GM12865 (cell line): ENCODE data around the gene SPECC1L.

ENCODE experiments used
- DNase-seq: peaks from one replicate; pipeline ENCODE4 v3.0.0; 2010; ENCODE audit warnings: low read depth
- H3K4me3 ChIP-seq: 2 replicates; pipeline ENCODE4 v1.5.1; 2011; ENCODE audit warnings: mild to moderate bottlenecking, low read depth, low read length, control low read depth
- TF ChIP-seq, protein P1 (sequence below): IDR thresholded peaks from 2 replicates; pipeline ENCODE4 v1.5.1; 2011; ENCODE audit warnings: low read length, control low read depth, low read depth, inconsistent platforms; ENCODE audit not compliant: insufficient read depth; ENCODE audit errors: missing control alignments

Gene SPECC1L

GRCh38 chr22:24398409-24398808, 127.8 kb downstream of the SPECC1L start:
- TF ChIP-seq, protein P1, sequence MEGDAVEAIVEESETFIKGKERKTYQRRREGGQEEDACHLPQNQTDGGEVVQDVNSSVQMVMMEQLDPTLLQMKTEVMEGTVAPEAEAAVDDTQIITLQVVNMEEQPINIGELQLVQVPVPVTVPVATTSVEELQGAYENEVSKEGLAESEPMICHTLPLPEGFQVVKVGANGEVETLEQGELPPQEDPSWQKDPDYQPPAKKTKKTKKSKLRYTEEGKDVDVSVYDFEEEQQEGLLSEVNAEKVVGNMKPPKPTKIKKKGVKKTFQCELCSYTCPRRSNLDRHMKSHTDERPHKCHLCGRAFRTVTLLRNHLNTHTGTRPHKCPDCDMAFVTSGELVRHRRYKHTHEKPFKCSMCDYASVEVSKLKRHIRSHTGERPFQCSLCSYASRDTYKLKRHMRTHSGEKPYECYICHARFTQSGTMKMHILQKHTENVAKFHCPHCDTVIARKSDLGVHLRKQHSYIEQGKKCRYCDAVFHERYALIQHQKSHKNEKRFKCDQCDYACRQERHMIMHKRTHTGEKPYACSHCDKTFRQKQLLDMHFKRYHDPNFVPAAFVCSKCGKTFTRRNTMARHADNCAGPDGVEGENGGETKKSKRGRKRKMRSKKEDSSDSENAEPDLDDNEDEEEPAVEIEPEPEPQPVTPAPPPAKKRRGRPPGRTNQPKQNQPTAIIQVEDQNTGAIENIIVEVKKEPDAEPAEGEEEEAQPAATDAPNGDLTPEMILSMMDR: no peak

GRCh38 chr22:24400034-24400725, 129.5 kb downstream of the SPECC1L start:
- TF ChIP-seq, protein P1: no peak
- H3K4me3 ChIP-seq: peak overlapping the region; percentile 64
- peak; percentile 58 for DNase-seq

More at GRCh38 chr22:24398409-24398808, 127.8 kb downstream of the SPECC1L start:
- no peak for DNase-seq
- no peak overlapping the region for H3K4me3 ChIP-seq

GRCh38 chr22:24400726-24401596, 130.3 kb downstream of the SPECC1L start:
- H3K4me3 ChIP-seq: peak overlapping the region; percentile 64
- peak; percentile 50 for DNase-seq
- TF ChIP-seq, protein P1: no peak

- TF ChIP-seq, protein P1: no peak
- DNase-seq: no peak
- H3K4me3 ChIP-seq: no peak overlapping the region; the same call in 1 of the 2 replicates
Measured at GRCh38 chr22:24401931-24402367, 131.3 kb downstream of the SPECC1L start.

DNA sequence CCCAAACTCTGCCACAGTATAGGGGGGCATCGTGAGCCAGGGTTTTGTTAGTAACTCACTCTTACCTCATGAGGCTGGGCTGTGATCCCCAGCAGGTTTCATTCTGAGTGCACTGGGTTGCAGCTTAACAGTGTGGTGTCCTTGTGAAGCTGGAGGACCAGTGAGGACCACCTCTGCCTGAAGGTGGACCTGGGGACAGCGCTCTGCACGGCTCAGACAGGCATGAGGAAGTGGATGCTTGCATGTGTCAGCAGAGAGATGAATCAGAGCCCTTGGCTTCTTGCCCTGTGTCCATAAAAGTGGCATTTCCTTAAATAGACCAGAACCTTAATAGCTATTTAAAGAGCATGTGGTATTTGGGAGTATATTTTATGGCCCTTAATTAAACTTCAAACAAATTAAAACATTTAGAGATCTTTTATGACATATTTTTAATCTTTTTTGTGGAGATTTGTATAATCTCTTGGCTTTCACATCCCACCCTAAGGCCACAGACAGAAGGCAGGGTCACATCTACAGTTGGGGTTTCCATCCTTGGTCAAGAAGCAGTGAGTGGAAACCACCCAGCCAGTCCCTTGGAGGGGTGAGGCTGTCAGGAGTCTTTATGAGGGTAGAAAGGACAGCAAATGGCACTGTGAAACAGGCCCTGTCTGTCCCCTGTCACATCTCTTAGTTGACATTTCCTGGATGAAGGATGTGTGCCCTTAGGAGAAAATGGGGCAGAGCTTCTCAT, 132.0 kb downstream of the SPECC1L start:
- peak; percentile 58 for DNase-seq
- no peak overlapping the region; the same call in 1 of the 2 replicates for H3K4me3 ChIP-seq
- TF ChIP-seq, protein P1: no peak

DNA sequence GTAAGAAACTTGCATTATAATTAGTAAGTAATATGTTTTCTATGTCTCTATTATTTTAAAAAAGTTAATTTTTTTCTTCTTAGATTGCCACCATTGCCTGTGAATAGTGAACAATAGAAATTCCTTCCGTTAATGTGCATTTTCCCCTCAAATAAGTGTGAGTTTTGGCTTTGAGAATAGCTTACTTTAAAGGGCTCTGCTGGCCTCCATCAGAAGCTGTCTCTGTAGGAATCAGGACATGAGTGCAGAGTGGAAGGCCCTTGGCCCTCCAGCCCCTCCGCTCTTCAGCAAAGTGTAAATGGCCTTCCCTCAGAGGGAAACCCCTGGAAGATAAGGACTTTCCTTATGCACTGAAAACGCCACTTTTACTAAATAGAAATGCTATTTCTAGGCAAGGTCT, 132.7 kb downstream of the SPECC1L start:
- no peak overlapping the region for H3K4me3 ChIP-seq
- TF ChIP-seq, protein P1: no peak
- DNase-seq: no peak
